ENCODE measurements around the gene PCNX1.
"Not testable (repeated sequence)": the region's sequence is repeated elsewhere in the genome, so short reads cannot be mapped to it uniquely, and the experiment has no call there.

The PCNX1 gene

GRCh38 chr14:70917633-70918032, 10.4 kb downstream of the PCNX1 start:
- peak; percentile 34 for DNase-seq

- no peak for DNase-seq
These were observed 12.5 kb downstream of the PCNX1 start for GRCh38 chr14:70919774-70920173.

- no peak for DNase-seq
These were observed 13.3 kb downstream of the PCNX1 start for GRCh38 chr14:70920608-70921007.

- no peak for DNase-seq
These were observed 14.4 kb downstream of the PCNX1 start for GRCh38 chr14:70921669-70922068.

- no peak for DNase-seq
These were observed 17.3 kb downstream of the PCNX1 start for GRCh38 chr14:70924521-70924920.

GRCh38 chr14:70926235-70926830, 19.1 kb downstream of the PCNX1 start:
- peak; percentile 37 for DNase-seq

GRCh38 chr14:70931008-70931407, 23.7 kb downstream of the PCNX1 start:
- no peak for DNase-seq

GRCh38 chr14:70934084-70934483, 26.8 kb downstream of the PCNX1 start:
- DNase-seq = no peak

GRCh38 chr14:70934502-70935134, 27.4 kb downstream of the PCNX1 start:
- DNase-seq = peak; percentile 30

- DNase-seq = no peak
These were observed 27.9 kb downstream of the PCNX1 start for GRCh38 chr14:70935135-70935534.

GRCh38 chr14:70939693-70940092, 32.4 kb downstream of the PCNX1 start:
- not testable (repeated sequence) for DNase-seq

- peak; percentile 85 for DNase-seq
These were observed 34.5 kb downstream of the PCNX1 start for GRCh38 chr14:70941637-70942341.

- DNase-seq = no peak
These were observed 35.1 kb downstream of the PCNX1 start for GRCh38 chr14:70942342-70942706.

GRCh38 chr14:70942721-70943120, 35.5 kb downstream of the PCNX1 start:
- DNase-seq = peak; percentile 34

GRCh38 chr14:70943838-70944237, 36.6 kb downstream of the PCNX1 start:
- DNase-seq = no peak

- DNase-seq = no peak
These were observed 40.5 kb downstream of the PCNX1 start for GRCh38 chr14:70947739-70948138.

GRCh38 chr14:70952485-70952884, 45.2 kb downstream of the PCNX1 start:
- no peak for DNase-seq

GRCh38 chr14:70954068-70954467, 46.8 kb downstream of the PCNX1 start:
- no peak for DNase-seq

GRCh38 chr14:70955543-70956480, 48.6 kb downstream of the PCNX1 start:
- peak; percentile 71 for DNase-seq

GRCh38 chr14:70956511-70956910, 49.3 kb downstream of the PCNX1 start:
- DNase-seq = no peak

- DNase-seq = no peak
These were observed 50.5 kb downstream of the PCNX1 start for GRCh38 chr14:70957710-70958109.

GRCh38 chr14:70962935-70963334, 55.7 kb downstream of the PCNX1 start:
- no peak for DNase-seq

- no peak for DNase-seq
These were observed 57.2 kb downstream of the PCNX1 start for GRCh38 chr14:70964492-70964891.

All from CD4-positive, alpha-beta T cell treated with Interleukin-21 for 1 hour (primary cell).